GM19328 (cell line): Measurements from ENCODE around the gene ABCA4.
"Not testable (repeated sequence)": the region's sequence is repeated elsewhere in the genome, so short reads cannot be mapped to it uniquely, and the experiment has no call there.

Source experiments
- ATAC-seq: cut with Tn5 transposase; IDR thresholded peaks from one replicate; pipeline ENCODE4 v1.9.1; 2021; ENCODE audit warnings: mild to moderate bottlenecking, moderate library complexity; ENCODE audit not compliant: unreplicated experiment

Gene ABCA4

GRCh38 chr1:94011709-94012595, 109.0 kb downstream of the ABCA4 start:
- no peak for ATAC-seq

- no peak for ATAC-seq
Measured at GRCh38 chr1:94011129-94011528, 109.8 kb downstream of the ABCA4 start.

- ATAC-seq, result no peak
Measured at GRCh38 chr1:94009304-94009703, 111.6 kb downstream of the ABCA4 start.

GRCh38 chr1:94006604-94007003, 114.3 kb downstream of the ABCA4 start:
- ATAC-seq, result no peak

- ATAC-seq, result no peak
Measured at GRCh38 chr1:94004924-94005323, 116.0 kb downstream of the ABCA4 start.

- ATAC-seq, result no peak
Measured at GRCh38 chr1:94002046-94002787, 118.7 kb downstream of the ABCA4 start.

- no peak for ATAC-seq
Measured at GRCh38 chr1:94001397-94002045, 119.4 kb downstream of the ABCA4 start.

- ATAC-seq, result no peak
Measured at GRCh38 chr1:94000510-94001282, 120.3 kb downstream of the ABCA4 start.

GRCh38 chr1:93999840-94000415, 121.0 kb downstream of the ABCA4 start:
- no peak for ATAC-seq

GRCh38 chr1:93998532-93998931, 122.4 kb downstream of the ABCA4 start:
- ATAC-seq, result not testable (repeated sequence)

GRCh38 chr1:93997756-93998155, 123.2 kb downstream of the ABCA4 start:
- no peak for ATAC-seq

- ATAC-seq, result no peak
Measured at GRCh38 chr1:93995837-93996536, 125.0 kb downstream of the ABCA4 start.

GRCh38 chr1:93993731-93994130, 127.2 kb downstream of the ABCA4 start:
- ATAC-seq, result no peak

GRCh38 chr1:93992954-93993353, 128.0 kb downstream of the ABCA4 start:
- no peak for ATAC-seq

GRCh38 chr1:93992190-93992589, 128.8 kb downstream of the ABCA4 start:
- no peak for ATAC-seq

GRCh38 chr1:93991271-93991670, 129.7 kb downstream of the ABCA4 start:
- ATAC-seq, result no peak

- ATAC-seq, result not testable (repeated sequence)
Measured at GRCh38 chr1:93990477-93990876, 130.5 kb downstream of the ABCA4 start.

- ATAC-seq, result no peak
Measured at GRCh38 chr1:93990010-93990409, 130.9 kb downstream of the ABCA4 start.

- ATAC-seq, result no peak
Measured at GRCh38 chr1:93989601-93990000, 131.3 kb downstream of the ABCA4 start.
